Smooth muscle cell (in vitro differentiated cells): ENCODE data around the gene PRKCSH. TPM values are rescaled to one million over a fixed set of nuclear protein-coding genes. Genes with fewer than 3 reads are reported as not detected.

Source experiments
- DNase-seq: peaks from one replicate; lab custom pipeline; 2025; ENCODE audit not compliant: unreplicated experiment; lab: John Stamatoyannopoulos, UW
- H2AFZ ChIP-seq: fragments of 200-600 bp; sonication (generic); 2 replicates; pipeline ENCODE4 v1.6.0; 2016; ENCODE audit warnings: antibody characterized with exemption, low read depth, mild to moderate bottlenecking
- H3F3A ChIP-seq: fragments of 200-600 bp; sonication (generic); 2 replicates; pipeline ENCODE4 v1.6.0; 2017; ENCODE audit warnings: antibody characterized with exemption, low read depth
- H3K27ac ChIP-seq: fragments of 200-600 bp; sonication (generic); 2 replicates; pipeline ENCODE4 v1.5.1; 2016; ENCODE audit warnings: low read depth, mild to moderate bottlenecking
- H3K27me3 ChIP-seq: fragments of 200-600 bp; sonication (generic); 2 replicates; pipeline ENCODE4 v1.6.1; 2016; ENCODE audit warnings: low read depth, mild to moderate bottlenecking
- H3K36me3 ChIP-seq: fragments of 200-600 bp; sonication (generic); 2 replicates; pipeline ENCODE4 v1.5.1; 2016; ENCODE audit warnings: low read depth
- H3K4me1 ChIP-seq: fragments of 200-600 bp; sonication (generic); 2 replicates; pipeline ENCODE4 v1.5.1; 2016; ENCODE audit warnings: low read depth
- H3K4me2 ChIP-seq: fragments of 200-600 bp; sonication (generic); 2 replicates; pipeline ENCODE4 v1.6.0; 2016; ENCODE audit warnings: mild to moderate bottlenecking
- H3K4me3 ChIP-seq: fragments of 200-600 bp; sonication (generic); 2 replicates; pipeline ENCODE4 v1.5.1; 2016; ENCODE audit warnings: mild to moderate bottlenecking
- H3K79me2 ChIP-seq: fragments of 200-600 bp; sonication (generic); 2 replicates; pipeline ENCODE4 v1.6.0; 2016; ENCODE audit warnings: low read depth, mild to moderate bottlenecking
- H3K9ac ChIP-seq: fragments of 200-600 bp; sonication (generic); 2 replicates; pipeline ENCODE4 v1.6.0; 2016; ENCODE audit warnings: low read depth
- H3K9me3 ChIP-seq: fragments of 200-600 bp; sonication (generic); replicated peaks from 2 replicates; pipeline ENCODE4 v1.5.1; 2016; ENCODE audit warnings: low read depth
- H4K20me1 ChIP-seq: fragments of 200-600 bp; sonication (generic); 2 replicates; pipeline ENCODE4 v1.6.0; 2016; ENCODE audit warnings: low read depth
- WGBS: methylation state at CpG from one replicate; pipeline ENCODE4 v1.1.7; 2016; ENCODE audit warnings: low lambda C conversion rate; 5-methylcytosine and 5-hydroxymethylcytosine counted together
- polyA plus RNA-seq: library from polyadenylated mRNA; unstranded; fragments of >200 nt; fragmentation: Nextera tagmentation; extraction: Ambion mirVana; gene quantifications from 2 replicates; pipeline ENCODE4 v1.2.1, GENCODE V29; 2016
- total RNA-seq: library from RNA; depleted of rRNA; stranded (reverse); fragments of >200 nt; gene quantifications from 2 replicates; pipeline ENCODE4 v1.2.3, GENCODE V29; 2014
- TF ChIP-seq, protein P1 (sequence below): fragments of 200-600 bp; sonication (generic); IDR thresholded peaks from 2 replicates; pipeline ENCODE4 v1.5.1; 2017; ENCODE audit warnings: borderline replicate concordance, mild to moderate bottlenecking, antibody characterized with exemption; ENCODE audit not compliant: insufficient read depth, poor library complexity, severe bottlenecking

Gene PRKCSH
- total and polyA plus RNA-seq, 2 experiments from 2014 or later, result 47.4 to 165 TPM

DNA sequence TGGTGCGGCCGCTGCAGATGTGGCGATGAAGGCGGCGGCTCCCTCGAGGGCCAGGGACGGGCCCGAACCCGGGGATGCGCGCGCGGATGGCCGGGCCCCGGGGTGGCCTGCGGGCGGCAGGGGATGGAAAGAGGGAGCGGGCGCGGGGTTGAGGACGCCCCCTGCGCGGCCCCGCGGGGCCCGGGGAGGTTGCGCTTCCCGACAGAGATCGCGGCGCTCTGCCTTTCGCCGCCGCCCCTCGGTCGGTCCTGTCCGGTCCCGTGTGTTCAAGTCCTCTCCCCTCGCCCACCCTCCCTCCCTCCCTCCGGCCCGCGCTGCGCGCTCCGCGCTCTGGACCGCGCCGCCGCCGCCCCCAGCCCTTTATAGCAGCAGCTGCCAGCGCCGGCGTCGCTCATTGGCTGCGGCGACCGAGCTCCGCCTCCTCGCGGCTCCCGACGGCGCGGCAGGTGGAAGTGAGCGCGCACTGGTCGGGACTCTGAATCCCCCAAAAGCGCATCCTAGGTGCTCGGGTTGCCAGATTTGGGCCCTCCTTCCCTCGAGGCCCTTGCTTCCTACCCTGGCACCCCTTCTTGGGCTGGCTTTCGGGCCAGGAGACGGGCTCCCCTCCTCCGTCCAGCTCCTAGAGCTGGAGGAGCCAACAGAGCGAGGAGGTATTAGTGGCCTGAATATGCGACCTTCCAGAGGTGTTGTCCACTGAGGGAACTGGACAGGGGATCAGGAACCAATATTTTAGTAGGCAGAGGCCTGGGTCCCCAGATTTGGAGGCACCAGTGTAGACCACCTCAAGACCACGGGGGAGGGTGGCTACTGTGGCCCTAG is 45.5 kb downstream of the PRKCSH start, which contains the start of gene ELAVL3:
Gene ELAVL3 (minus strand): TSS at position 332 of the 819 bp plus-strand sequence. CDS start 438 bp downstream, outside the sequence.
- Histone ChIP-seq H3K36me3 (no peaks in the 10 kb centered on the region), H4K20me1 (no peaks in the 10 kb centered on the region), H3K27me3 (peaks cover 52% of the 10 kb centered on the region), H3K4me2 (peak within 1 kb of the TSS; percentile 84), H3K27ac (no peak within 1 kb of the TSS), H3K79me2 (no peaks in the 10 kb centered on the region), H2AFZ (no peak within 1 kb of the TSS), H3K4me1 (no peaks in the 10 kb centered on the region), H3K4me3 (peak within 1 kb of the TSS; percentile 24), H3K9me3 (no peaks in the 10 kb centered on the region), H3F3A (no peaks in the 10 kb centered on the region), H3K9ac (no peak within 1 kb of the TSS)
- DNase-seq, result no peak
- TF ChIP-seq, protein P1, sequence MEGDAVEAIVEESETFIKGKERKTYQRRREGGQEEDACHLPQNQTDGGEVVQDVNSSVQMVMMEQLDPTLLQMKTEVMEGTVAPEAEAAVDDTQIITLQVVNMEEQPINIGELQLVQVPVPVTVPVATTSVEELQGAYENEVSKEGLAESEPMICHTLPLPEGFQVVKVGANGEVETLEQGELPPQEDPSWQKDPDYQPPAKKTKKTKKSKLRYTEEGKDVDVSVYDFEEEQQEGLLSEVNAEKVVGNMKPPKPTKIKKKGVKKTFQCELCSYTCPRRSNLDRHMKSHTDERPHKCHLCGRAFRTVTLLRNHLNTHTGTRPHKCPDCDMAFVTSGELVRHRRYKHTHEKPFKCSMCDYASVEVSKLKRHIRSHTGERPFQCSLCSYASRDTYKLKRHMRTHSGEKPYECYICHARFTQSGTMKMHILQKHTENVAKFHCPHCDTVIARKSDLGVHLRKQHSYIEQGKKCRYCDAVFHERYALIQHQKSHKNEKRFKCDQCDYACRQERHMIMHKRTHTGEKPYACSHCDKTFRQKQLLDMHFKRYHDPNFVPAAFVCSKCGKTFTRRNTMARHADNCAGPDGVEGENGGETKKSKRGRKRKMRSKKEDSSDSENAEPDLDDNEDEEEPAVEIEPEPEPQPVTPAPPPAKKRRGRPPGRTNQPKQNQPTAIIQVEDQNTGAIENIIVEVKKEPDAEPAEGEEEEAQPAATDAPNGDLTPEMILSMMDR, result no peak
- WGBS, result 30% methylated on average over 39 of the region's 77 CpGs

DNA sequence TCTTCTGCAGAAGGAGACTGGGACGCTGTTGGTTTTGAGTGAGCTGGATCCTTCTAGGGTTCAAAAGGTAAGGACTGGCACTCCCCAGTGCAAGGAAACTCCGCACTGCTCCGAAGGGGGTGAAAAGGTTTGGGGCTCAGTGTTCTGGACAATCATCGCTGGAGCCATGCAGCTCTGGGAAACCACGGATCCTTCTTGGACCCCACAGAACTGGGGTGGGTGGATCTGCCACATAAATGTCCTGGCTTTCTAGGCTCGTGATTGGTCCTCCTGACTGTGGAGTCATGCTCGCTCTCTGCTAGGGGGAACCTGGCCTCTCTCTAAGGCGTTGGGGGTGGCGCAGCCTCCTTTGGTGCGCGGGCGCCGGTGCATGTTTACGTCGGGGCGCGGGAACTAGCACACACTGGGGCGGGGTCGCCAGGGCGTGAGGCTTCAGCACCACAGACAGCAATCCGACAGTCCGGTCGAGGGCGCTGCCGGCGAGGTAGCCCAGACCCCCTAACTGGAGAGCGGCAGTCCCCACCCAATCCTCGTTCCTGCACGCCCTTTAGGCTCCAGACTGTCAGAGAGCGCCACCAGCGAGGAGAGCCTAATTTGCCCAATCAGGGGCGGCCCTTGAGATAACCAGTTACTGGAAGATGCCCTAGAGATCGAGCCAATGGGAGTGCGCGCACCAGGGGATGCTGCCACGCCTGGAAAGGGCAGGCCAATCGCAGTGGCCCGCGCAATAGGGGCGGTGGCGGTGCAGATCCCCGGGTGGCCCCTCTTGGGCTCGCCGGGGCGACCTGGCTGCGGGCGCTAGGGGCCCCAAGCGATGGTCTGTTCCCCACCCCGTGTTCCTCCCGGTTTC is 46.3 kb downstream of the PRKCSH start:
- TF ChIP-seq, protein P1, result no peak
- H3K79me2 ChIP-seq, result no peaks in the 10 kb centered on the region
- 15% methylated on average over 45 of the region's 50 CpGs for WGBS
- H3K9me3 ChIP-seq, result no peaks in the 10 kb centered on the region
- H3K9ac ChIP-seq, result no peak overlapping the region
- peak overlapping the region; percentile 84 for H3K4me2 ChIP-seq
- H4K20me1 ChIP-seq, result no peaks in the 10 kb centered on the region
- no peaks in the 10 kb centered on the region for H3K4me1 ChIP-seq
- no peak overlapping the region for H3K27ac ChIP-seq
- H2AFZ ChIP-seq, result no peak overlapping the region
- no peaks in the 10 kb centered on the region for H3F3A ChIP-seq
- peak; percentile 41 for DNase-seq
- peak overlapping the region; percentile 33 for H3K4me3 ChIP-seq
- peaks cover 52% of the 10 kb centered on the region for H3K27me3 ChIP-seq
- H3K36me3 ChIP-seq, result no peaks in the 10 kb centered on the region

DNA sequence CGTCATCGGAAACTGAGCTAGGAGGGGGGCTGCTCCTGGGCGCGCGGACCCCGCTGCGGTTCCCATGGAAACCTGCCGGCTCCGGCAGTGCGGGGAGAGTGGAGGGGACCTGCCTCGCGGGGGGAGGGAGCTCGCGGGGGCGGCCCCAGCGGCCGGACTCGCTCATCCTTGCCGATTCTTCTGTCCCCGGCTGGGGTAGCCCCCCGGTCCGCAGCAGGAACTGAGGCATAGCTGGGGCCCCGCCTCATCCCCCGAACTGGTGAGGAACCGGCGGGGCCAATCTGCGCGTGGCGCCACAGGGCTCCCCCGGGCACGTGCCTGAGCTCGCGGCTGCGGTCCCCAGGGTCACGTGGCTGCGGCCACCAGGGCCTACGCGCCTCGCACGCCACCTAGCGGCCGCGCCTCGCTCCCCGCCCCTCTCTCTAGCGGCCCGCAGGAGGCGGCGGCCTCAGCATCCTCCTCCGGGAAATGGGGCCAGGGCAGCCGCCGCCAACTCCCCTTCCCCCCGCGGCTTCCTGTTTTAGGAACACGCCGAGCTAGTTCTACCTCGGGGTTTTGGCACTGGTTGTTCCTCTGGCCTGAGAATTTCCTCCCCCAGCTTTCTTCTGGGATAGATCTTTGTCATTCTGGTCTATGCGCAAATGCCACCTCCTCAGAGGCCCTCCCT is 47.1 kb downstream of the PRKCSH start:
- 5% methylated on average over 47 of the region's 58 CpGs for WGBS
- TF ChIP-seq, protein P1, result peak; percentile 84
- Histone ChIP-seq H3K4me2 (peak overlapping the region; percentile 84), H3K9ac (no peak overlapping the region), H3F3A (no peaks in the 10 kb centered on the region), H3K27ac (no peak overlapping the region), H3K9me3 (no peaks in the 10 kb centered on the region), H3K4me3 (peak overlapping the region; percentile 33), H4K20me1 (no peaks in the 10 kb centered on the region), H3K4me1 (no peaks in the 10 kb centered on the region), H3K79me2 (no peaks in the 10 kb centered on the region), H3K27me3 (peaks cover 52% of the 10 kb centered on the region), H3K36me3 (no peaks in the 10 kb centered on the region), H2AFZ (no peak overlapping the region)
- peak; percentile 31 for DNase-seq
